Keratinocyte (primary cell): Measurements from ENCODE around the gene KCNJ8. TPM values are rescaled to one million over a fixed set of nuclear protein-coding genes. Genes with fewer than 3 reads are reported as not detected.

Source experiments
- DNase-seq: peaks from one replicate; pipeline ENCODE4 v3.0.0-alpha.2; 2011; ENCODE audit warnings: low read depth, missing footprints, low spot score
- FAIRE-seq: peaks from 2 replicates; lab custom pipeline; 2011; peaks lifted over from hg19 to GRCh38; lab: Jason Lieb, UNC
- H2AFZ ChIP-seq: 2 replicates; pipeline ENCODE4 v1.6.0; 2012; ENCODE audit warnings: low read length, control low read depth, inconsistent platforms; ENCODE audit not compliant: control insufficient read depth
- H3K27ac ChIP-seq: 2 replicates; pipeline ENCODE4 v1.5.1; 2011; ENCODE audit warnings: low read length; ENCODE audit not compliant: control insufficient read depth, insufficient read depth
- H3K27me3 ChIP-seq: 3 replicates; pipeline ENCODE4 v1.6.0; 2011; ENCODE audit warnings: low read length; ENCODE audit not compliant: control insufficient read depth, insufficient read depth; ENCODE audit errors: extremely low read depth
- H3K36me3 ChIP-seq, 2 experiments: 2 replicates in 1 of 2; 3 replicates in 1 of 2; pipeline ENCODE4 v1.5.1; 2011; ENCODE audit warnings: low read length in 2 of 2, mild to moderate bottlenecking in 1 of 2; ENCODE audit not compliant: control insufficient read depth in 2 of 2, insufficient read depth in 2 of 2; ENCODE audit errors: extremely low read depth in 1 of 2
- H3K4me1 ChIP-seq: 3 replicates; pipeline ENCODE4 v1.5.1; 2011; ENCODE audit warnings: low read length; ENCODE audit not compliant: control insufficient read depth, insufficient read depth; ENCODE audit errors: extremely low read depth
- H3K4me2 ChIP-seq: 3 replicates; pipeline ENCODE4 v1.6.0; 2011; ENCODE audit warnings: low read depth, low read length; ENCODE audit not compliant: control insufficient read depth, insufficient read depth; ENCODE audit errors: extremely low read depth
- H3K4me3 ChIP-seq, 3 experiments: fragments of 200-600 bp in 1 of 3; sonication (generic) in 1 of 3; 2 replicates in 2 of 3; 3 replicates in 1 of 3; pipeline ENCODE4 v1.5.1; 2011 to 2016; ENCODE audit warnings: low read length in 3 of 3, mild to moderate bottlenecking in 3 of 3, control low read depth in 2 of 3, inconsistent platforms in 1 of 3, low read depth in 1 of 3, mixed read lengths in 1 of 3, mixed run types in 1 of 3, moderate library complexity in 1 of 3; ENCODE audit not compliant: control insufficient read depth in 2 of 3, insufficient read depth in 2 of 3; ENCODE audit errors: extremely low read depth in 1 of 3
- H3K79me2 ChIP-seq: 2 replicates; pipeline ENCODE4 v1.6.0; 2012; ENCODE audit warnings: low read length; ENCODE audit not compliant: control insufficient read depth, insufficient read depth
- H3K9ac ChIP-seq: 3 replicates; pipeline ENCODE4 v1.6.0; 2011; ENCODE audit warnings: low read length; ENCODE audit not compliant: control insufficient read depth, insufficient read depth; ENCODE audit errors: extremely low read depth
- H3K9me1 ChIP-seq: 3 replicates; pipeline ENCODE4 v1.6.0; 2011; ENCODE audit warnings: low read length; ENCODE audit not compliant: control insufficient read depth, insufficient read depth; ENCODE audit errors: extremely low read depth
- H3K9me3 ChIP-seq: 2 replicates; pipeline ENCODE4 v1.5.1; 2012; ENCODE audit warnings: low read depth, low read length; ENCODE audit not compliant: control insufficient read depth
- H4K20me1 ChIP-seq: 3 replicates; pipeline ENCODE4 v1.6.0; 2011; ENCODE audit warnings: low read length; ENCODE audit not compliant: control insufficient read depth, insufficient read depth; ENCODE audit errors: extremely low read depth
- EZH2 ChIP-seq: IDR thresholded peaks from one replicate; pipeline ENCODE4 v1.6.1; 2012; ENCODE audit warnings: inconsistent platforms, mild to moderate bottlenecking, low read length, moderate library complexity
- dilution Hi-C: fragments of 300-500 bp; cut with MboI; formaldehyde crosslinking; loops from one replicate; pipeline ENCODE4 v1.7.0; 2020; ENCODE audit warnings: low sequenced_read_pairs; ENCODE audit not compliant: extremely low pct_ligation_motif_present
- polyA plus RNA-seq, 5 experiments: library from polyadenylated mRNA; depleted of rRNA in 3 of 5; stranded (reverse) in 3 of 5; stranded (forward) in 1 of 5; unstranded in 1 of 5; fragments of >200 nt; gene quantifications; 1 replicate in 1 of 5; 2 replicates in 3 of 5; 3 replicates in 1 of 5; pipeline versions ENCODE4 v1.2.1 to v1.2.3, GENCODE V29; 2011 to 2012; ENCODE audit warnings: missing spikeins in 2 of 5, low read depth in 1 of 5, low replicate concordance in 1 of 5
- TF ChIP-seq, protein P1 (sequence below), 3 experiments: IDR thresholded peaks in 1 of 3; conservative IDR thresholded peaks in 1 of 3; optimal IDR thresholded peaks in 1 of 3; 2 replicates in 2 of 3; 3 replicates in 1 of 3; pipeline versions ENCODE3 to v1.5.1; 2011; ENCODE audit warnings: low read length in 3 of 3, mild to moderate bottlenecking in 3 of 3, moderate library complexity in 2 of 3, control low read depth in 1 of 3, inconsistent platforms in 1 of 3; ENCODE audit not compliant: insufficient read depth in 2 of 3; ENCODE audit errors: extremely low read depth in 1 of 3

Gene KCNJ8
- polyA plus RNA-seq, 1 donor (not counting 4 experiments of a cell fraction or from before 2014, with no cell fraction given), result not detected

DNA sequence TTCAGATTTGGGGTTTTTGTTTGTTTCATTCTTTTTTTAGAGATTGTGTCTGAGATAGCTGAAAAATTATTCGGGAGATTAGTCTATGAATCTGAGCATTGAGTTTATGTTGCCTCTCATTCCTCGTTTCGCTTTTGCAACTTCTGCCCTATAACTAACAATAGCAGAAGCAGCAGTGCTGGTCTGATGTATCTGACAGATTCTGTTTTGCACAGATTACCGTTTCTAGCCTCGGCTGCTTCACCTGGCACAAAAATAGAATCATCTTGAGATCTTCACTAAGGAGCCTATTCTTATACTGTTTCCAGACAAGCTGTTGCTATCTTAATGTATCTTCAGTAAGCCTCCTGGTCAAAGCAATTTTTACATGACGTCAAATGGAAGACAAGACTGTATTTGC, 29.2 kb downstream of the KCNJ8 start:
- no peak overlapping the region for H3K27ac ChIP-seq
- no peak overlapping the region for H3K4me2 ChIP-seq
- H3K4me3 ChIP-seq, result no peak overlapping the region
- H2AFZ ChIP-seq, result no peak overlapping the region
- no peaks in the 10 kb centered on the region for H3K9me3 ChIP-seq
- no peaks in the 10 kb centered on the region for H3K27me3 ChIP-seq
- no peak for DNase-seq
- FAIRE-seq, result no peak
- H3K9me1 ChIP-seq, result no peaks in the 10 kb centered on the region
- no peak overlapping the region for H3K9ac ChIP-seq
- dilution Hi-C loops, result no loop called here
- H3K4me1 ChIP-seq, result no peaks in the 10 kb centered on the region
- H3K36me3 ChIP-seq, result no peaks in the 10 kb centered on the region
- TF ChIP-seq EZH2, result no peak
- TF ChIP-seq, protein P1, sequence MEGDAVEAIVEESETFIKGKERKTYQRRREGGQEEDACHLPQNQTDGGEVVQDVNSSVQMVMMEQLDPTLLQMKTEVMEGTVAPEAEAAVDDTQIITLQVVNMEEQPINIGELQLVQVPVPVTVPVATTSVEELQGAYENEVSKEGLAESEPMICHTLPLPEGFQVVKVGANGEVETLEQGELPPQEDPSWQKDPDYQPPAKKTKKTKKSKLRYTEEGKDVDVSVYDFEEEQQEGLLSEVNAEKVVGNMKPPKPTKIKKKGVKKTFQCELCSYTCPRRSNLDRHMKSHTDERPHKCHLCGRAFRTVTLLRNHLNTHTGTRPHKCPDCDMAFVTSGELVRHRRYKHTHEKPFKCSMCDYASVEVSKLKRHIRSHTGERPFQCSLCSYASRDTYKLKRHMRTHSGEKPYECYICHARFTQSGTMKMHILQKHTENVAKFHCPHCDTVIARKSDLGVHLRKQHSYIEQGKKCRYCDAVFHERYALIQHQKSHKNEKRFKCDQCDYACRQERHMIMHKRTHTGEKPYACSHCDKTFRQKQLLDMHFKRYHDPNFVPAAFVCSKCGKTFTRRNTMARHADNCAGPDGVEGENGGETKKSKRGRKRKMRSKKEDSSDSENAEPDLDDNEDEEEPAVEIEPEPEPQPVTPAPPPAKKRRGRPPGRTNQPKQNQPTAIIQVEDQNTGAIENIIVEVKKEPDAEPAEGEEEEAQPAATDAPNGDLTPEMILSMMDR (optimal IDR thresholded peaks at IDR 0.05 in 1 of 3, IDR thresholded peaks at IDR 0.05 in 1 of 3, conservative IDR thresholded peaks at IDR 0.05 in 1 of 3; ENCODE audit: extremely low read depth in 1 of 3, insufficient read depth in 2 of 3, low read length in 3 of 3), result no peak
- no peaks in the 10 kb centered on the region for H3K79me2 ChIP-seq
- no peaks in the 10 kb centered on the region for H4K20me1 ChIP-seq

DNA sequence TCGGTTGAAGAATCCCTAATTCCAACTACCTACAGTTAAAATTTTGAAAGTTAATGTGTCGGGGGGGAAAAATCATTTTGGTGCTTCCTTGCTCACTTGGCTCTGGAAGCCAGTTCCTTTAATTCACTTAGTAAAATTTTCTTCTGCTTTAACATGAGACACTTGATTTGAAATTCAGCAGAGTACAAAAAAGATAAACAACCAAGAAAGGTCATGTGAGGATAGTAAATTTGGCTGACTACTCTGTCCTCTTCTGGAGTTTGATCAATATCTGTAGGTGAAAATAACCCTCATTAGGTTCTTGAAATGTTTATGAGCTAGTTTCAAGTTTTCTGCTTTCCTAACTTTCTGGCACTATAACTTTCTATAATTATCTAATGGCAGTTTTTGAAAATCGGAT, 43.4 kb downstream of the KCNJ8 start:
- Histone ChIP-seq H3K4me1 (no peaks in the 10 kb centered on the region), H3K36me3 (no peaks in the 10 kb centered on the region), H2AFZ (no peak overlapping the region), H3K9me3 (no peaks in the 10 kb centered on the region), H3K79me2 (no peaks in the 10 kb centered on the region), H3K27ac (no peak overlapping the region), H3K4me2 (no peak overlapping the region), H3K4me3 (no peak overlapping the region), H3K27me3 (no peaks in the 10 kb centered on the region), H3K9ac (no peak overlapping the region), H4K20me1 (no peaks in the 10 kb centered on the region), H3K9me1 (no peaks in the 10 kb centered on the region)
- DNase-seq, result no peak
- dilution Hi-C loops, result no loop called here
- FAIRE-seq, result peak; percentile 17
- TF ChIP-seq, protein P1 (optimal IDR thresholded peaks at IDR 0.05 in 1 of 3, IDR thresholded peaks at IDR 0.05 in 1 of 3, conservative IDR thresholded peaks at IDR 0.05 in 1 of 3; ENCODE audit: extremely low read depth in 1 of 3, insufficient read depth in 2 of 3, low read length in 3 of 3), result no peak
- TF ChIP-seq EZH2, result no peak
